Kidney (tissue), 14 donors: ENCODE measurements around the gene PRLR. TPM values are rescaled to one million over a fixed set of nuclear protein-coding genes. Genes with fewer than 3 reads are reported as not detected.

Experiments used
- DNase-seq, 5 donors: peaks; one replicate each; pipeline ENCODE4 v3.0.0-alpha.2; 2013 to 2020
- FAIRE-seq: peaks from 2 replicates; lab custom pipeline; 2012; peaks lifted over from hg19 to GRCh38; lab: Jason Lieb, UNC
- H3K27ac ChIP-seq, 2 donors: one replicate each; pipeline ENCODE4 v1.7.0; 2013; ENCODE audit warnings: low read depth in 2 of 2, low read length in 2 of 2, inconsistent platforms in 1 of 2
- H3K27me3 ChIP-seq: one replicate; pipeline ENCODE4 v1.7.1; 2013; ENCODE audit warnings: low read length, inconsistent platforms; ENCODE audit not compliant: control insufficient read depth, insufficient read depth
- H3K36me3 ChIP-seq, 3 donors: one replicate each; pipeline versions ENCODE4 v1.7.0 to v1.7.1; 2013; ENCODE audit warnings: low read length in 3 of 3, control low read depth in 1 of 3, inconsistent platforms in 1 of 3; ENCODE audit not compliant: insufficient read depth in 3 of 3, control insufficient read depth in 2 of 3
- H3K4me1 ChIP-seq, 3 donors: one replicate each; pipeline versions ENCODE4 v1.7.0 to v1.7.1; 2013; ENCODE audit warnings: low read length in 3 of 3, inconsistent platforms in 1 of 3, low read depth in 1 of 3; ENCODE audit not compliant: control insufficient read depth in 2 of 3, insufficient read depth in 2 of 3
- H3K4me3 ChIP-seq, 3 donors: one replicate each; pipeline versions ENCODE4 v1.7.0 to v1.8.1; 2013; ENCODE audit warnings: low read length in 3 of 3, control low read depth in 1 of 3, inconsistent platforms in 1 of 3
- H3K9ac ChIP-seq, 3 donors: one replicate each; pipeline versions ENCODE4 v1.7.0 to v1.7.1; 2013; ENCODE audit warnings: low read length in 3 of 3, control low read depth in 1 of 3, inconsistent platforms in 1 of 3
- H3K9me3 ChIP-seq, 3 donors: one replicate each; pipeline versions ENCODE4 v1.7.0 to v1.7.1; 2013; ENCODE audit warnings: low read length in 3 of 3, control low read depth in 1 of 3, inconsistent platforms in 1 of 3; ENCODE audit not compliant: control insufficient read depth in 2 of 3, insufficient read depth in 1 of 3
- intact Hi-C: fragments of 100-400 bp; cut with DNase I; formaldehyde crosslinking; loops from one replicate; pipeline ENCODE4 v1.11.1; 2022
- polyA plus RNA-seq: library from polyadenylated mRNA; stranded (reverse); fragments of 350-450 nt; fragmentation: Illumina TruSeq; extraction: RNeasy Lipid Tissue Mini Kit (QIAGEN cat#74804); gene quantifications from one replicate; pipeline ENCODE4 v1.2.3, GENCODE V29; 2014; ENCODE audit warnings: low read depth, low replicate concordance; ENCODE audit not compliant: insufficient read depth
- total RNA-seq: library from RNA; stranded (reverse); fragmentation: NEBNext Ultra II Directional; extraction: Animal tissue kit (Norgen Biotek cat#: 25700); gene quantifications from one replicate; pipeline ENCODE4 v1.2.1, GENCODE V29; 2021
- TF ChIP-seq, protein P1 (sequence below): IDR thresholded peaks from 3 replicates; pipeline ENCODE4 v1.5.1; 2012; ENCODE audit warnings: mild to moderate bottlenecking, moderate library complexity, borderline replicate concordance; ENCODE audit not compliant: insufficient read depth; ENCODE audit errors: extremely low read depth
- donor health status: control.
- donor health status: control.
- donor health status: control.
- donor health status: control.
- donor health status: control.
- donor health status: DM: yes; HTN: yes; CAD: no.
- donor health status: Normal renal cell carcinoma (clear cell type).

Gene PRLR
- total and polyA plus RNA-seq, 2 donors from 2014 or later = 6.3 to 9.3 TPM

DNA sequence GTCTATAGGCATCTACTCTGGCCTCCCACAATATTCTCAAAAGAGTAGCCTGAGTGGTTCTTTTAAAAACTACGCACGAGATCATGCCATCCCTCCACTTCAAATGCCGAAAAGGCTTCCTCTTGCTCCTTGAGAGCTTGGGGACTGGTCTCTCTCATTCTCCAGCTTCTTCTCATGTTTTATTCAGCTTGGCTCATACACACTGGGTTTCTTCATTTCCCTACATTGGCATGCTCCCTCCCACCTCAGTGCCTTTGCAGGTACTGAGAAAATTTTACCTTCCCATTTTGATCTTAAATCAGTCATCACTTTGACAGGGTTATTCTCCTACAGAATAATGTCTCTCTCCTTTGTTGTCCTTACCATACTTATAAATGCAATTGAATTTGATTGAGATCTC is 20.4 kb downstream of the PRLR start:
- Histone ChIP-seq H3K27ac (no peak overlapping the region), H3K9me3 (no peaks in the 10 kb centered on the region), H3K27me3 (no peaks in the 10 kb centered on the region), H3K4me1 (no peaks in the 10 kb centered on the region), H3K4me3 (no peak overlapping the region), H3K9ac (no peak overlapping the region), H3K36me3 (no peaks in the 10 kb centered on the region)
- intact Hi-C loops = no loop called here
- DNase-seq (no peak), FAIRE-seq (no peak)
- TF ChIP-seq, protein P1, sequence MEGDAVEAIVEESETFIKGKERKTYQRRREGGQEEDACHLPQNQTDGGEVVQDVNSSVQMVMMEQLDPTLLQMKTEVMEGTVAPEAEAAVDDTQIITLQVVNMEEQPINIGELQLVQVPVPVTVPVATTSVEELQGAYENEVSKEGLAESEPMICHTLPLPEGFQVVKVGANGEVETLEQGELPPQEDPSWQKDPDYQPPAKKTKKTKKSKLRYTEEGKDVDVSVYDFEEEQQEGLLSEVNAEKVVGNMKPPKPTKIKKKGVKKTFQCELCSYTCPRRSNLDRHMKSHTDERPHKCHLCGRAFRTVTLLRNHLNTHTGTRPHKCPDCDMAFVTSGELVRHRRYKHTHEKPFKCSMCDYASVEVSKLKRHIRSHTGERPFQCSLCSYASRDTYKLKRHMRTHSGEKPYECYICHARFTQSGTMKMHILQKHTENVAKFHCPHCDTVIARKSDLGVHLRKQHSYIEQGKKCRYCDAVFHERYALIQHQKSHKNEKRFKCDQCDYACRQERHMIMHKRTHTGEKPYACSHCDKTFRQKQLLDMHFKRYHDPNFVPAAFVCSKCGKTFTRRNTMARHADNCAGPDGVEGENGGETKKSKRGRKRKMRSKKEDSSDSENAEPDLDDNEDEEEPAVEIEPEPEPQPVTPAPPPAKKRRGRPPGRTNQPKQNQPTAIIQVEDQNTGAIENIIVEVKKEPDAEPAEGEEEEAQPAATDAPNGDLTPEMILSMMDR = no peak

GRCh38 chr5:35205606-35206005 is 24.7 kb downstream of the PRLR start:
- no peaks in the 10 kb centered on the region for H3K36me3 ChIP-seq
- no peaks in the 10 kb centered on the region for H3K9me3 ChIP-seq
- FAIRE-seq (no peak), DNase-seq (no peak)
- no peak overlapping the region for H3K27ac ChIP-seq
- H3K27me3 ChIP-seq = no peaks in the 10 kb centered on the region
- intact Hi-C loops = no loop called here
- H3K4me1 ChIP-seq = peaks cover 0 to 7% (median 0%) of the 10 kb centered on the region in 3 donors
- TF ChIP-seq, protein P1 = no peak
- H3K4me3 ChIP-seq = no peak overlapping the region
- no peak overlapping the region for H3K9ac ChIP-seq

DNA sequence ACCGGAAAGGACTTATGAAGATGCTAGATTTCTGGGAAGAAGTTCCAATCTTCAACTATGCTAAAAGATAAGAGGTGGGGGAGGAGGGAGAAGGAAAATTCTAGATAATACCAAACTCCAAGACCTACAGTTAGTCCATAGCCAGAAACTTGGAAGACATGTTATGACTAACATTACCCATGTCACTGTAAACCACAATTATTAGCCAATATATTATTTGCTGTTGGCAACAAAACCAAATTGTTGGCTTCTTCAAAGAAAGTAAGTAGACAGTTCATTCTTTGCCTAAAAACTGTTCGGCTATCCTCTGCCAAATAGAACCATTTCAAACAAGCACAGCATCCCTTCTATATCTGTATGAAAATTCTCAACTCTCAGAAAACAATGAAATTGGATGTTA is 25.1 kb downstream of the PRLR start:
- Histone ChIP-seq H3K27ac (no peak overlapping the region), H3K4me3 (no peak overlapping the region), H3K9me3 (no peaks in the 10 kb centered on the region), H3K9ac (no peak overlapping the region), H3K36me3 (no peaks in the 10 kb centered on the region), H3K27me3 (no peaks in the 10 kb centered on the region), H3K4me1 (peaks cover 0 to 7% (median 0%) of the 10 kb centered on the region in 3 donors)
- TF ChIP-seq, protein P1 = no peak
- DNase-seq (no peak), FAIRE-seq (no peak)
- intact Hi-C loops = no loop called here

- TF ChIP-seq, protein P1 = no peak
- no peak overlapping the region for H3K27ac ChIP-seq
- H3K9me3 ChIP-seq = no peaks in the 10 kb centered on the region
- no peak overlapping the region for H3K4me3 ChIP-seq
- H3K27me3 ChIP-seq = no peaks in the 10 kb centered on the region
- no peaks in the 10 kb centered on the region for H3K36me3 ChIP-seq
- no peak for DNase-seq
- intact Hi-C loops = no loop called here
- FAIRE-seq = no peak
- H3K4me1 ChIP-seq = peaks cover 4 to 16% (median 5%) of the 10 kb centered on the region in 3 donors
- H3K9ac ChIP-seq = no peak overlapping the region
Measured at GRCh38 chr5:35203403-35203802, 26.9 kb downstream of the PRLR start.
